Skeletal muscle satellite cell (primary cell): Measurements from ENCODE around the gene IRS2. TPM values are rescaled to one million over a fixed set of nuclear protein-coding genes. Genes with fewer than 3 reads are reported as not detected.
A peak's percentile ranks its signal among the peaks of the same experiment; 100 is the strongest.
"Not testable (repeated sequence)": the region's sequence is repeated elsewhere in the genome, so short reads cannot be mapped to it uniquely, and the experiment has no call there.

Experiments used
- H3K27me3 ChIP-seq: 2 replicates; pipeline ENCODE4 v1.7.0; 2013; ENCODE audit warnings: low read length; ENCODE audit not compliant: control insufficient read depth, insufficient read depth
- H3K36me3 ChIP-seq: 2 replicates; pipeline ENCODE4 v1.7.0; 2013; ENCODE audit warnings: mild to moderate bottlenecking, control low read depth, low read length; ENCODE audit not compliant: insufficient read depth
- H3K4me1 ChIP-seq: 2 replicates; pipeline ENCODE4 v1.7.0; 2013; ENCODE audit warnings: low read length; ENCODE audit not compliant: control insufficient read depth, insufficient read depth
- H3K4me2 ChIP-seq: 2 replicates; pipeline ENCODE4 v1.7.0; 2013; ENCODE audit warnings: mild to moderate bottlenecking, low read length
- H3K4me3 ChIP-seq: 2 replicates; pipeline ENCODE4 v1.7.0; 2013; ENCODE audit warnings: low read length
- H3K9ac ChIP-seq: 2 replicates; pipeline ENCODE4 v1.7.0; 2013; ENCODE audit warnings: mild to moderate bottlenecking, low read depth, low read length, moderate library complexity
- H3K9me3 ChIP-seq: replicated peaks from 2 replicates; pipeline ENCODE4 v1.7.0; 2013; ENCODE audit warnings: mild to moderate bottlenecking, control low read depth, low read length
- total RNA-seq: library from RNA; depleted of rRNA; stranded (reverse); fragments of >200 nt; gene quantifications from 2 replicates; pipeline ENCODE4 v1.2.3, GENCODE V29; 2012; rRNA removed

The IRS2 gene, protein sequence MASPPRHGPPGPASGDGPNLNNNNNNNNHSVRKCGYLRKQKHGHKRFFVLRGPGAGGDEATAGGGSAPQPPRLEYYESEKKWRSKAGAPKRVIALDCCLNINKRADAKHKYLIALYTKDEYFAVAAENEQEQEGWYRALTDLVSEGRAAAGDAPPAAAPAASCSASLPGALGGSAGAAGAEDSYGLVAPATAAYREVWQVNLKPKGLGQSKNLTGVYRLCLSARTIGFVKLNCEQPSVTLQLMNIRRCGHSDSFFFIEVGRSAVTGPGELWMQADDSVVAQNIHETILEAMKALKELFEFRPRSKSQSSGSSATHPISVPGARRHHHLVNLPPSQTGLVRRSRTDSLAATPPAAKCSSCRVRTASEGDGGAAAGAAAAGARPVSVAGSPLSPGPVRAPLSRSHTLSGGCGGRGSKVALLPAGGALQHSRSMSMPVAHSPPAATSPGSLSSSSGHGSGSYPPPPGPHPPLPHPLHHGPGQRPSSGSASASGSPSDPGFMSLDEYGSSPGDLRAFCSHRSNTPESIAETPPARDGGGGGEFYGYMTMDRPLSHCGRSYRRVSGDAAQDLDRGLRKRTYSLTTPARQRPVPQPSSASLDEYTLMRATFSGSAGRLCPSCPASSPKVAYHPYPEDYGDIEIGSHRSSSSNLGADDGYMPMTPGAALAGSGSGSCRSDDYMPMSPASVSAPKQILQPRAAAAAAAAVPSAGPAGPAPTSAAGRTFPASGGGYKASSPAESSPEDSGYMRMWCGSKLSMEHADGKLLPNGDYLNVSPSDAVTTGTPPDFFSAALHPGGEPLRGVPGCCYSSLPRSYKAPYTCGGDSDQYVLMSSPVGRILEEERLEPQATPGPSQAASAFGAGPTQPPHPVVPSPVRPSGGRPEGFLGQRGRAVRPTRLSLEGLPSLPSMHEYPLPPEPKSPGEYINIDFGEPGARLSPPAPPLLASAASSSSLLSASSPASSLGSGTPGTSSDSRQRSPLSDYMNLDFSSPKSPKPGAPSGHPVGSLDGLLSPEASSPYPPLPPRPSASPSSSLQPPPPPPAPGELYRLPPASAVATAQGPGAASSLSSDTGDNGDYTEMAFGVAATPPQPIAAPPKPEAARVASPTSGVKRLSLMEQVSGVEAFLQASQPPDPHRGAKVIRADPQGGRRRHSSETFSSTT (N-terminal part only)
- total RNA-seq = 2.0 and 2.4 TPM in 2 replicates

DNA sequence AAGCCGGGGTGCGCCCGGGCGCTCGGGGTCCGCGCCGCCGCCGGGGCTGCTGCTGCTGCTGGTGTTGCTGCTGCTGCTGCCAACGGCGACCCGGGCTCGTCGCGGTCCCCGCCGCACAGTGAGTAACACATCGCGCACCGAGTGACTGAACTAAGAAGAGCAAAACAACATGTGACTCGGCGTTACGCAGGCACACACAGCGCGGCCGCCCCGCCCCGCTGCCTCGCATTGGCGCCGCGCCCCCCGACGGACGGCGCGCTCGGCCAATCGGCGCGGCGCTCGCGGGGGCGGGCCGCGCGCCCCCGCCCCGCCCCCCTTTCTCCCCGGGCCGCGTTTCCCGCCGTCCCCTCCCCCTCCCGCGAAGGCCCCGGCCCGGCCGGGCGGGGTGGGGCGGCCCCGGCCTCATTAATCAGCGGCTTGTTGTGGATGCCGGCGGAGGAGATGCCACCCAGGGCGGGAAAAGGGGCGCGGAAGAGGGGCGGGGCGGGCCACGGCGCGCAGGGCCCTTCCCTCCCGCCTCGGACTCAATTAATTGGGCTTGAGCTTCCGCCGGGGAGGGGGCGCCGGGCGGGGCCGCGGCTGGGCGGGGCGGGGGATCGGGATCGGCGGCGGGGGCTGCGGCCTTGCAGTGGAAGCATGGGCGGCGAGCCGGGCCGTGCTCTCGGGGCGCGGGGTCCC lies at the start of gene IRS2:
Gene IRS2 (minus strand): TSS at position 127 of the 678 bp plus-strand sequence. CDS start 530 bp downstream, outside the sequence.
- Histone ChIP-seq H3K9me3 (no peaks in the 10 kb centered on the region), H3K27me3 (no peaks in the 10 kb centered on the region), H3K9ac (peak within 1 kb of the TSS; percentile 97), H3K36me3 (peaks cover 34% of the 10 kb centered on the region), H3K4me3 (peak within 1 kb of the TSS; percentile 87), H3K4me2 (peak within 1 kb of the TSS; percentile 98), H3K4me1 (peaks cover 48% of the 10 kb centered on the region)

DNA sequence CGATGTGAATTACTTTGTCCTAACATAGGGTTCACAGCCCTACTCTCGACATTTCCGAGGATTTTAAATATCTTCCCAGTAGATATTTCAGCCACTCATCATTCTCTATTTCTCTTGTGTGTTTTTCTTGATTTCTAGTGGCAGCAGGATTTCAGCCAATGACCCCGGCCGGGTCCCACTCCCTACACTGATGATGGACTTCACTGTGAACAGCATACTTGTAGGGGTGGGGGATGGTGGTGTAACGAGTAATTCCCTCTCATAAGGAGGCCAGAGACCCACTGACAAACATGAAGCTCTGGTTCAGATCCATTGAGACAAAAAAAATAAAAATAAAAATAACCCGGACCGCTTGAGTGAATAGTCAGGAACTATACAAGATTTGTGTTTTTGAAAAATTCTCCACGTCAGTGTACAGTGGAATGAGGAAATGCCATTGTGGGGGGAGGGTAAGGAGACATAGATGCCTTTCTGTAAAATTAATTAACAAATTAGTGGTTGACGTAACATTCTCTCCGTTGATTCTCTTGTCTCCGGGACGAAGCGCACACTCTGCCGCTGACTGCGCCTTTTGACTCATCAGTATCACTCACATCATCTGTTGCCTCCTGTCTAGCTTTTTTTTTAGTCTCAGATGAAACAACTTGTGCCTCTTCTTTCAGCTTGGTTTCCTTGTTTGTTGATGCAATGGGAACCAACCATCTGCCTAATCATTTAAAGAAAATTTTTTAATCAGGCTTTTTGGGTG lies 48.8 kb upstream of the IRS2 start:
- Histone ChIP-seq H3K27me3 (no peaks in the 10 kb centered on the region), H3K9me3 (no peaks in the 10 kb centered on the region), H3K4me1 (peaks cover 12% of the 10 kb centered on the region), H3K4me3 (no peak overlapping the region), H3K9ac (no peak overlapping the region), H3K4me2 (no peak overlapping the region), H3K36me3 (no peaks in the 10 kb centered on the region)

DNA sequence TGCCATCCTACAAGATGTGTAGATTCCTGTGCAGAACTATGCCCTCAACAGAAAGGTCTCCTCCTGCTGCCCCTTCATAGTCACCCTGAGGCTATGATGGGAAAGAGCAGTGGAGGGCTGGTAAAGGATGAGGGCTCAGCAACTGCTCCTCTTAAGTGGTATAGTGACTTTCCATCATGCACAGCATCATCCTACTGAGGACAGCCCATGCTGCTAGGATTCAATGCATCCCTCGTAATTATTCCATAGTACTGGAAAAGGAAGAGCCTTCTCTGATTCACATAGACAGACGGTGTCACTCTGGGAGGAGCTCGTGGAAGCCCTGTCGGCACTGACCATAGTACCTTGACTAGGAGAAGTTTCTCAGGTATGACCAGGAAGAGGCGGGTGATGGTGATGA lies 47.6 kb upstream of the IRS2 start:
- no peaks in the 10 kb centered on the region for H3K36me3 ChIP-seq

DNA sequence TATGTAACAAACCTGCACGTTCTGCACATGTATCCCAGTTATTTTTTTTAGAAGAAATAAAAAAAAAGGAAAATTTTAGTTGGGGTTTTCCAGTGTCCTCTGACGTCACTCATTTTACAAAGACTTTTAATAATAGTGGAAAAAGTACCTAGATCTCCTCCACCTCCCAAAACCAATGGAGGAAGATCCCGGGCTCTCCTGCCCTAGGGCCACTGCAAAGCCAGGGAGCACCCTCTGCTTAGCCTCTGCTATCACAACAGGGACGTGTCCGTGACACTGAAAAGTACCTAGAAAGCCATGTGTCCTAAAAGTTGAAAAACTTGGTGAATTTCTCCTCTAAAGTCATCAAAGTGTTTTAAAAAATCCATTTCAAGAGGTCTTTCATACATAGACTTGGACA lies 46.7 kb upstream of the IRS2 start:
- H3K36me3 ChIP-seq = no peaks in the 10 kb centered on the region
- H3K4me3 ChIP-seq = no peak overlapping the region
- no peaks in the 10 kb centered on the region for H3K27me3 ChIP-seq
- H3K9ac ChIP-seq = no peak overlapping the region
- no peak overlapping the region for H3K4me2 ChIP-seq
- no peaks in the 10 kb centered on the region for H3K4me1 ChIP-seq
- no peaks in the 10 kb centered on the region for H3K9me3 ChIP-seq

More for the DNA sequence above, 47.6 kb upstream of the IRS2 start:
- H3K4me1 ChIP-seq = peaks cover under 1% of the 10 kb centered on the region
- H3K4me2 ChIP-seq = no peak overlapping the region
- no peak overlapping the region for H3K9ac ChIP-seq
- H3K4me3 ChIP-seq = no peak overlapping the region
- no peaks in the 10 kb centered on the region for H3K9me3 ChIP-seq
- H3K27me3 ChIP-seq = no peaks in the 10 kb centered on the region

DNA sequence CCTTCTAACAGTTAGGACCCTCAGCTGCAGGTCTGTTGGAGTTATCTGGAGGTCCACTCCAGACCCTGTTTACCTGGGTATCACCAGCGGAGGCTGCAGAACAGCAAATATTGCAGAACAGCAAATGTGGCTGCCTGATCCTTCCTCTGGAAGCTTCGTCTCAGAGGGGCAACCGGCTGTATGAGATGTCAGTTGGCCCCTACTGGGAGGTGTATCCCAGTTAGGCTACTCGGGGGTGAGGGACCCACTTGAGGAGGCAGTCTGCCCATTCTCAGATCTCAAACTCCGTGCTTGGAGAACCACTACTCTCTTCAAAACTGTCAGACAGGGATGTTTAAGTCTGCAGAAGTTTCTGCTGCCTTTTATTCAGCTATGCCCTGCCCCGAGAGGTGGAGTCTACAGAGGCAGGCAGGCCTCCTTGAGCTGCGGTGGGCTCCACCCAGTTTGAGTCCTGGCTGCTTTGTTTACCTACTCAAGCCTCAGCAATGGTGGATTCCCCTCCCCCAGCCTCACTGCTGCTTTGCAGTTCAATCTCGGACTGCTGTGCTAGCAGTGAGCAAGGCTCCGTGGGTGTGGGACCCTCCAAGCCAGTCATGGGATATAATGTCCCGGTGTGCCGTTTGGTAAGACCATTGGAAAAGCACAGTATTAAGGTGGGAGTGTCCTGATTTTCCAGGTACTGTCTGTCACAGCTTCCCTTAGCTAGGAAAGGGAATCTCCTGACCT lies 42.4 kb upstream of the IRS2 start:
- not testable (repeated sequence) for H3K36me3 ChIP-seq, H3K9ac ChIP-seq, H3K4me1 ChIP-seq, H3K4me2 ChIP-seq, H3K9me3 ChIP-seq, H3K27me3 ChIP-seq, H3K4me3 ChIP-seq

DNA sequence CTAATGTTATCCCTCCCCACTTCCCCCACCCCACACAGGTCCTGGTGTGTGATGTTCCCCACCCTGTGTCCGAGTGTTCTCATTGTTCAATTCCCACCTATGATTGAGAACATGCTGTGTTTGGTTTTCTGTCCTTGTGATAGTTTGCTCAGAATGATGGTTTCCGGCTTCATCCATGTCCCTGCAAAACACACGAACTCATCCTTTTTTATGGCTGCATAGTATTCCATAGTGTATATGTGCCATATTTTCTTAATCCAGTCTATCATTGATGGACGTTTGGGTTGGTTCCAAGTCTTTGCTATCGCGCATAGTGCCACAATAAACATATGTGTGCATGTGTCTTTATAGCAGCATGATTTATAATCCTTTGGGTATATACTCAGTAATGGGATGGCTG lies 36.8 kb upstream of the IRS2 start:
- not testable (repeated sequence) for H3K4me3 ChIP-seq, H3K27me3 ChIP-seq, H3K9me3 ChIP-seq, H3K4me2 ChIP-seq, H3K9ac ChIP-seq, H3K4me1 ChIP-seq, H3K36me3 ChIP-seq

DNA sequence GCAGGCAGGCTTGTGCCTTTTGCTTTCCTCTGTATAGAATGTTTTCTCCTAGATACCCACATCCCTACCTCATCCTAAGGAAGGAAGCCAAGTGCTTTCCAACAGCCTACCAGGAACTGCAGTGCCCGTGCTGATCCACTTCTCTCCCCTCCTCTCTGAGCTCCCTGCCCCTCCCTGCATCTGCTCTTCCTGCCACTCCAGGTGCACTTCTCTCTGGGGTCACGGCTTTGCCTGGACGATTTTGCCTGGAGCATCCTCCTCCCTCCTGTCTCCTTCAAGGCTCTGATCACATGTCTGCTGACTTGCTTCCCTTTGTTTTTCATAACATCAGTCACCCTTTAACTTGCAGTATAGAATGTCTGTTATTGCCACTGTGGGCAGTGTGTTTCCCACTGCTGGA lies 34.7 kb upstream of the IRS2 start:
- Histone ChIP-seq H3K4me2 (no peak overlapping the region), H3K4me1 (peaks cover 22% of the 10 kb centered on the region), H3K9ac (no peak overlapping the region), H3K27me3 (no peaks in the 10 kb centered on the region), H3K4me3 (no peak overlapping the region), H3K36me3 (no peaks in the 10 kb centered on the region), H3K9me3 (no peaks in the 10 kb centered on the region)

DNA sequence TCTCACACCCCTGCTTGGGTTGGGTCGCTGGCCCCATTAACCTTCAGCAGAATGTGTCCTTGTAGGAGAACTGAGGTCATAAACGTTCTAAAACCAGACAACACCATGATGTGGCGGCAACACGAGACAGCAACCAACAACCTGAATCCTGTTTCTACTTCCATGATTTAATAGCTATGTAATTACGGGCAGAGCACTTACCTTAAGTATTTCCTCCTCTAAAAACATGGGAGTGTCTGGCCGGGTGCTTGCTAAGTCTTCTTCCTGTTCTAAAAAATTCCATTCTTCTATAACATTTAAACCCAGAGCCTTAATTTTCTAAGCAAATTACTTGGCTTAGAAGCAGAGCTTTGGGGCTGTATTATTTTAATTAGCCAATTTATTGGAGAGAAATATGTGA lies 33.5 kb upstream of the IRS2 start:
- H3K9me3 ChIP-seq = no peaks in the 10 kb centered on the region
- H3K4me3 ChIP-seq = no peak overlapping the region
- no peaks in the 10 kb centered on the region for H3K27me3 ChIP-seq
- no peak overlapping the region for H3K4me2 ChIP-seq
- H3K36me3 ChIP-seq = no peaks in the 10 kb centered on the region
- H3K4me1 ChIP-seq = peaks cover 23% of the 10 kb centered on the region
- H3K9ac ChIP-seq = no peak overlapping the region

DNA sequence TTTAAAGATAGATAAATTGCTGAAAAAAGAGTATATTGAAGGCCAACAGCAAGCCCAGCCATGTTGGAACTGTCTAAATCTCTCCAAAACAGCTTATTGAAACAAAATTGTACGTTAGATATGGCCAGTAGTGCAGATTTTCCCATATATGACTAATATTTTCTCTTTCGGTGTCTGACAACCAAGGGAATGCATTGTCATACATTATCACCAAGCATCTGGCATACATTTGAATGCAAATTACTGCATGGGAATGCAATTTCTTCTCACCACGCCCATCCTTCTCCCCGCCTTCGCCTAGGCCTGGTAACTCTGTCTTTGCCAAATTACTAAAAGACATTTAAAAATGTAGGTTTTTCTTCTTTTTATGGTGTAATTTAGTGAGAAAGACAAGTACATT lies 32.5 kb upstream of the IRS2 start:
- Histone ChIP-seq H3K27me3 (no peaks in the 10 kb centered on the region), H3K4me1 (peaks cover 23% of the 10 kb centered on the region), H3K9ac (no peak overlapping the region), H3K4me3 (no peak overlapping the region), H3K9me3 (no peaks in the 10 kb centered on the region), H3K36me3 (no peaks in the 10 kb centered on the region), H3K4me2 (no peak overlapping the region)
